Inflammatory macrophage treated with lipopolysaccharide for 1 hour (primary cell): ENCODE measurements around the gene RARRES2.
"Not testable (repeated sequence)": the region's sequence is repeated elsewhere in the genome, so short reads cannot be mapped to it uniquely, and the experiment has no call there.

Experiments used
- DNase-seq, 2 donors: peaks; one replicate each; pipeline ENCODE4 v3.0.0-alpha.2; 2020 to 2022

Gene RARRES2

DNA sequence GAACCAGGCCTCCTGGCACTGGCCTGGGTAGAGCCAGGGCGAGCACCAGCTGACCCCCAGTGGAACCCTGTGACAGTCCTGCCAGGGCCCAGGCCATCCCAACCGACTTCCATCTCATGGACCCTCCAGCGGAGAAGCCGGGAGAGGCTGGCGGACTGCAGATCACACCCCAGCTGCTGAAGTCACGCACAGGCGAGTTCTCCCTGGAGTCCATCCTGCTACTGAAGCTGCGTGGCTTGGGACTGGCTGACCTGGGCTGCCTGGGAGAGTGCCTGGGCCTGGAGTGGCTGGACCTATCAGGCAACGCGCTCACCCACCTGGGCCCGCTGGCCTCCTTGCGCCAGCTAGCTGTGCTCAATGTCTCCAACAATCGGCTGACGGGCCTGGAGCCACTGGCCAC lies 4.7 kb downstream of the RARRES2 start:
- no peak for DNase-seq

DNA sequence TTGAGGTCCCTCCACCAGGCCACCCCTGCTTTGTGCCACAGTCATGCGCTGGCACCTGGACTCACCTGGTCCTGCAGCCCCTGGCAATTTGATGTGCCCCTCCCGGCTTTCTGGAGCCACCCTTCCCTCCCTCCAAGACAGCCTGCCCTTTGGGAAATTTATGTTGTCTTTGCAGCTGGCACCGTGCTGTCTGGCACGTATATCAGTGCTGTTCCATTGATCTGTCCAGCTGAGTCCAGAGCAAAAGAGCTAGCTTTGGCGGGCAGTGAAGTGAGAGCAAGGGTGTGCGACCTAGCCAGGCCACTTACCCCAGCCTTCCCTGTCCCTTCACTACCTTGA lies 5.7 kb downstream of the RARRES2 start:
- no peak for DNase-seq

DNA sequence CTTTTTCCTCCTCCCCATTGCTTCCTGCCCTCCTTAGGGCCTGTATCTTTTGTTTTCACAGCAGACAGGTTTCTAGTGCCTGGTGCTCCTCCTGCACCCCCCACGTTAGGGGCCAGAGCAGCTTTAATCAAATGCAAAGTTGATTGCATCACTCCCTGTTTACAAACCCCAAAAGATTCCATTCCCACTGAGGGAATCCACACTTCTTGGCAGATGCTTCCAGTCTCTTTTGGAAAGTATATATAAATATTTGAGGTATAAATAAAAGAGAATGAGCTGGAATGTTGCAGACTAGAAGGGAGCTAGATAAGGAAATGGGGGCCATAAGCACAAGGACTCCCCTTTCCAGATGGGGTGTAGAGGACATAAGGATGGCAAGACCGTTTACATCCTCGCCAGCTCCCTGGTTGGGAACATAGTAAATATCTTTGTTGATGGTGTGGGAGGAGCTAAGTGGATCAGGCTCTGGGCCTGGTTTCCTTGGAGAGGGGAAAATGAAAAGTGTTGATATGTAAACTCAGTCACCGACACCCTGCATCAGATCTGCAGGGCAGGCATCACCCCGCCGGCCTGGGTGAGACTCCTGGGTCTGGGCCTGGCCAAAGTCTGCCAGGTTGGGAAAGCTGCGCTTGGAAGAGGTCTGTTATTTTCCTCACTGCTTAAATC lies 6.2 kb downstream of the RARRES2 start:
- no peak for DNase-seq

DNA sequence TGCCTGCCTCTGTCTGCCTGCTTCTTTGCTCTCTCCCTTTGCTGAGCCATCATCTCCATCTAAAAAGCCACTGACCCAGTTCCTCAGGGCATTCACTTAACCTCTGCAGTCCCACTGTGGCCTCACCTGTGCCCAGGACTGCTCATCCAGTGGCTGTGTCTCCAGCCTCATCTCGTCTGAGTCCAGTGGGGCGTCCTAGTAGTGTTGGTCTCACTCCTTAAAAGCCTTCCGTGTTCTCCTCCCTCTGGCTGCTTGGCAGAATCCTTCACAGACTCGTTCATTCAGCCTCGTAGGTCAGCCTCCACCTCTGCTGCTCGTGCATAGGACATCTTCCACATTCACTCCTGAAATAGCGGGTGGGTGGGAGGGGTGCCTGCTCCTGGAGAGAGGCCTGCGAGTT lies 7.3 kb downstream of the RARRES2 start:
- DNase-seq = no peak

DNA sequence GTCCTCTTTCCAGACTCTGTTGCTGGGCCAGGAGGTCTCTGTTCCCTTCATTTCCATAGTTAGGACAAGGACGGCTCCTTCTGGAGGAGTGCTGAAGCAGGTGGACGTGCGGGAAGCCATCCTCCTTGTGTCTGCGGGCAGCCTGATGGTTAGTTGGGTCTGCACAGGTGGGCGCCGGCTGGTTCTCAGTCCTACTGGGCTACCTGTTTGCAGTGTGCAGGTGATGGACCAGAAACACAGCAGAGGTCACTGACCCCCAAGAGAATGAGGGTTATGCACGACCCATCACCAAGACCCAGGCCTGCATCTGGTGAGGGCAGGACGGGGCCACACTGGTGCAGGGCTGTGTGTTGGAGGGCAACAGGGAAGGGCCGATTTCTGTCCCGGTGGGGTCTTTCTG lies 7.8 kb downstream of the RARRES2 start:
- no peak for DNase-seq

DNA sequence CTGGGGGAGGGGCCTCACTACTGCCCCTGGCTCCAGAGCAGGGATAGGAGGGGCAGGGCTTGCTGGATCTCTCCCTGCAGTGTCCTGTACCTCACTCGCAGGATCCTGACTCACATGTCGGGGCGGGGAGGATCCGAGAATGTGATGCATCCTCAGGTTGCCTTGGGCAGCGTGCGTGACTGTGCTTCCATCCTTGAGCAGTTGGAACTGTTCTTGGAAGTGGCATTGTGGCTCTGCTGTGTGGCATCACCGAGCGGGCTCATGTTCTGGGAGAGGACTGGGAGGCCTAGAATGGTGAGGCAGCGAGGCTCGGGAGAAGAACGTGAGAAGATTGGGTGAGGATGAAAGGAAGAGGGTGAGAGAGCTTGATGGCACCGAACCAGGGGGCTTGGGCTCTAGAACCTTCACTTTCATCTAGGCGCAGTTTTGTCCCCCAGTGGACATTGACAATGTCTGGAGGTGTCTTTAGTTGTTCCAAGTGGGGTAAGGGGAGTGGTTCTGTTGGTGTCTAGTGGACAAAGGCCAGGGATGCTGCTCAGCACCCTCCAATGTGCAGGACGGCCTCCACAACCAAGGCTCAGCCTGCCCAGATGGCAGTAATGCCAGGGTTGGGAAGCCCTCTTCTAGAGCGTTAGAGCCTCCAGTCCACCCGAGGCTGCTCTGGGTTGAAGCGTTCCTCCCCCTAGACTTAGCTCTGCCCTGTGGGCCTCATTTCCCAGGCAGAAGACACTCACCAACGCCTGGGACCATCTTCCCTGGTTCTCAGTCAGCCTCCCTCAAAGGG lies 8.4 kb downstream of the RARRES2 start:
- no peak for DNase-seq

DNA sequence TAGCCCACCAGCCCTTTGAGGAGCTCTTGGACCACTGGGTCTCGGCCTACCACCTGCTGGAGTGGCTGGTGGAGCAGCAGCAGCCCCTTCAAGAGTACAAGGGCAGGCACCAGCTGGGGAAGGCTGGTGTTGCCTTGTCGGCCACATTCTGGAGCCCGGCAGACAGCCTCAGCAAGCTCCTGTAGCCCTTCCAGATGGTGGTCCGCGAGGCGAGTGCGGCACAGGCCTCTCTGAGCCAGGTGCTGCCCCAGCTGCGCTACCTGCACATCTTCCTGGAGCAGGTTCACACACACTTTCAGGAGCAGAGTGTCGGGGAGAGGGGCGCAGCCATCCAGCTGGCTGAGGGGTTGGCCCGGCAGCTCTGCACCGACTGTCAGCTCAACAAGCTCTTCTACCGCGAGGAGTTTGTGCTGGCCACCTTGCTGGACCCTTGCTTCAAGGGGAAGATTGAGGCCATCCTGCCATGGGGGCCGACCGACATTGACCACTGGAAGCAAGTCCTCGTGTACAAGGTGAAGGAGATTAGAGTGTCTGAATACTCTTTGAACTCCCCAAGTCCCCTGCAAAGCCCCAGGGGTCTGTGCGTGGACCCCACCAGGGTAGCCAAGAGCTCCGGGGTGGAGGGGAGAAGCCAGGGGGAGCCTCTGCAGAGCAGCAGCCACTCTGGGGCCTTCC lies 11.1 kb downstream of the RARRES2 start:
- no peak for DNase-seq

DNA sequence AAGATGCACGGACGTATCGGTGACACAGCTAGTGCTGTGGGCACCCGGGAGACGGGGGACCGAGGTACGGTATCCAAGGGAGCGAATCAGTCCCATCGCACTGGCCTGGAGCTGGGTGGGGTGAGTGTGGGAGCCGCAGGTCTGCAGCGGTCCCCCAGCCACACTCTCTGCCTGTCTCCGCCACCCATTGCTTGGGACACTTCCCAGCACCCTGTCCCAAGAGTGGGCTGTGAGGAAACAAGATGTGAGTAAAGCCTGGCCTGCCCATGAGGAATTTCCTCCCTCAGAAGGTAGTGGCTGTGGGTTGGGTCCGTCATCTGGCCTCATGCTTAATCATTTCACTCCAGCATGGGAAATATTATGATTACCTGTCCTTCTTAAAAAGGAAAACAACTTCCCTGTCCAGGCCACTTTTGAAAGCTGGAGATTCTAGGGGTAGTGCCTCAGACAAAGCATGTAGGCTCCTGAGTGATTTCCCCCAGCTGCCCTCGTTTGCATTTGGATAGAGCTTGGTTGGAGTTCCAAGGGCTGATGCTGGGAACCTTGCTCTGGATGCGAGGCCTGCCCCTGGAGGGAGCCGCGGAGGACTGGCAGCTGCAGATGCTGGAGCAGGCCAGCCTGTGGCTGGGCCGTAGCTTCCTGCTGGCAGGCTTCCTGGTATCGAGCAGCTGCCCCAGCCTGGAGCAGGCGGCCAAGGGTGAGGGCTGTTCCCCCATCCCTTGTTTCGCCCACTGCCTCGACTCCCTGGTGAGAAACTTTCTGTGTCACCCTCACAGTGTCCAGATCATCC lies 11.9 kb downstream of the RARRES2 start:
- DNase-seq = no peak

DNA sequence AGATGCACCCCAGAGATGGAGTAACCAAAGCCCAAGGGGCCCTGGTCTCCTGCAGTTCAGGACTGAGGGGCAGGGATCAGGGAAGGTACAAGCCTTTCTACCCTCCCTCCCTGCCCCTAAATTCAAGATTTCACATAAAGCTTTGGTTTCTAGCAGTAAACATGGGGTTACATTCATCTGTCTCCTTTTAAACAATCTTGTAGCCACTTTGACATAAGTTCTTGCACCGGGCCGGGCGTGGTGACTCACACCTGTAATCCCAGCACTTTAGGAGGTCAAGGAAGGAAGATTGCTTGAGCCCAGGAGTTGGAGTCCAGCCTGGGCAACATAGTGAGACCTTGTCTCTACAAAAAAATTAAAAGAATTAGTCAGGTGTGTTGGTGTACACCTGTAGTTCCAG lies 14.1 kb downstream of the RARRES2 start:
- no peak for DNase-seq

DNA sequence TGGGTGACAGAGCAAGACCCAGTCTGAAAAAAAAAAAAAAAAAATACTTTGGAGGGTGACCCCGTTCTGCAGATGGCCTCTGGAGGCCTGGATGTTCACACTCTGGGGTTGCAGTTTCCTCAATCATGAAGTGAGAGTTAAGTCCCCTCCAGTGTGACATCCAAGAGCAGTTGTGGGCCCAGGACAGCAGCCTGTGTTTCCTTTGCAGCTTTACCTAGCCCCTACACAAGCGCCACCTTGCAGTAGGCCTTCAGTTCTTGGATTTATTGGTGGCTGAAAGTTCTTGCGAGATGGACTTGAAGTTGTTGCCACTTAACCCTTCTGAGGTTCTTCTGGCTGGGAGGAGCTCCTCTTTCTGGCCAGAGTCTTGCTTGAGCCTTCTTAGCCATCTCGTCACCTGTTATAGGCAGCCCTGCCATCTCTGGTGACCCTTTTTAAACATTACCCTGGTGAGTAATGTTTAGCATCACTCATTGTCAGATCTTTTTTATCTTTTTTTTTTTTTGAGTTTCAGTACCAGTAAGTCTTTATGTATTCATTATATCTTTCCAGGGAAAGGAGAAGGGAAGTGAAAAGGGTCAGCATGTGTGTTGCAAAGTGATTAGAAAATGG lies 14.7 kb downstream of the RARRES2 start:
- no peak for DNase-seq

DNA sequence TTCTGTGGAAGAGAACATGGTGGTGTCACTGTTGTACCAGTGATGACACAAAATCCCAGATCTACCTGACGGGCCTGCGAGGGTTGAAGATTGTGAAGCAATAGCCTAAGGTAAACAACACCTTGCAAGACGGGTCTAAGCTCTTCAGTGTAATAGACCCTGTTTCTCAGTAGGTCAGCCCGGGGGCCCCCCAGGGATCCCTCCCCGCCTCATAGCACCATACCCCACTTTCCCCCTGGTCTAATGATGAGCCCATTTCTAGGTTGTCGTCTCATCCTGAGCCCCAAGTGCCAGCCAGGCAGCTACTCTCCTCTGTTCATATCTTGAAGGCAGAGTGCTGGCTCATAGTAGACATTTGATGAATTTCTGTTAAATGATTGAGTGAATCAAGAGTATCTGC lies 15.5 kb downstream of the RARRES2 start:
- DNase-seq = no peak

DNA sequence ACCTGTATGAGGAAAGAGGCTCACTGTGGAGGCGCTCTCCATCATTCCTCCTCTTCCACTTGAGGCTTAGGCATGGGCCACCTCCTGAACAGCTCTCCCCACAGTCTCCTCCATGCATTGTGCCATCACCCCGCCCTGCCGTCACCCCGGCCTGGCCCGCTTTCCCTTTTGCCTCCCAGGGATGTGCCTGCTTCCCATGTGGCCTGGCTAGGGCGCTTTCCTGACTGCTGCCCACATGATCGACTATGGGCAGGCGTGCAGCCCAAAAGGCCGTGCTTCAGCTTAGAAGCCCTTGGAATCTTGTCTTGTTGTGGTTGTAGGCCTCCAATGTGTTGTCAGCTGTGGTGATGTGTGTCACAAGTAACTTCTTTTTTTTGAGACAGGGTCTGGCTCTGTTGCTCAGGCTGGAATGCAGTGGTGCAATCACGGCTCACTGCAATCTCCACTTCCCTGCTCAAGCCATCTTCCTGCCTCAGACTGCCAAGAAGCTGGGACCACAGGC lies 16.3 kb downstream of the RARRES2 start:
- peak; percentile 67 to 78 for DNase-seq

DNA sequence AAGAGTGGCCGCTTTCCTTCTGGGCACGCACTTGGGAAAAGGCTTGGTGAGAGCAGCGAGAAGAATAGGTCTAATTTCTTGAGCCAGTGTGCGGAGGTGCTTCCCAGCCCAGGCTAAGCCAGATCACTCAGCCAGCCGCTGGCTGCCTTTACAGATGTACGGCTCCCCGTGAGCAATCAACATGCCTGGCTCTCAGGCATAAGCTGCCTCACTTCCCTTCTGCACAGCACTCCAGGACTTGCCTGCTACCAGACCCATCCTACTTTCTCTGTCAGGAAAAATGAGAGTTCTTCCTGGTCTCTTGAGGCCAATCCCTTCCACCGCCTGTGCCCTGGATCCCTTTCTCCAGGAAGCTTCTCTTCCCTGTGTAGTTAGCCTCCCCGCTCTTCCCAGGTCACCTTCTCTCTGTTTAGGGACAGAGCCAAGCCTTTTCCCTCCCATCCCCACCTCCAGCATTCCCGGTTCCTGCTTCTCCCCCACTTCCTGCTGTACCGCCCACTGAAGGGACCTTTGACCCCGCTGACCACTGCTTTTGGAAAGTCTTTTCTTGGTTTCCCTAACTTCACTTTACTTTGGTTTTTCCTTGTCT lies 17.0 kb downstream of the RARRES2 start:
- peak in 1 of 2 donors; percentile 10 for DNase-seq

DNA sequence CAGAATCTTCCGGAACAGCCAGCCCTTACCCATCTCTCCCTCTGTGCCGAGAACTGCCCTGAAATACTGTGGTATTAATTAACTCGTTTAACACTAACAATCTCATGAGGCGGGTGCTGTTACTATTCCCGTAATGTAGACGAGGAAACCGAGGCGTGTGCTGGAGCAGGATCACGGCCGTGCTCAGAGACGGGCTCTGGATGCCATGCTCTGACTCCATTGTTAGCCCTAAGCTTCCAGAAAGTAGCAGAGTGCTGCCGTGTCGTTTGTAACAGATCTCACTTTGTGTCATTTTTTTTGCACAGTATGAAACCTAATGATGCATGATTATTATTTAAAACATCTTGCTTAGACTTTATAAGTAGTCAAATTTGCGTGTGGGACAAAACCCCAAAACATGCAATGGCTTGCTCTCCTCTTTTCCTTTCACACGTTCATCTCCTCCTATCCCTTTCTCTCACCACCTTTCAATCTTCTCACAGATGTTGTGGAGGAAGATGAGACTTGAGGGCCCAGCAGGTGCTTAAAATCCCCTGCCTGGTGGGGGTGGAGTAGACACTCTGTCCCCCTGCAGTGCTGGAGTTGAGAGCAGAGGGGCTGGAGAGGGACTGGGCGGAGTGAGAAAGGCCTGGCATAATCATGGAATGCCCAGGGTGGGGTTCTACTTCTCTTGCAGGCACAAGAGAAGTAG lies 17.6 kb downstream of the RARRES2 start:
- DNase-seq = peak in 1 of 2 donors; percentile 17

DNA sequence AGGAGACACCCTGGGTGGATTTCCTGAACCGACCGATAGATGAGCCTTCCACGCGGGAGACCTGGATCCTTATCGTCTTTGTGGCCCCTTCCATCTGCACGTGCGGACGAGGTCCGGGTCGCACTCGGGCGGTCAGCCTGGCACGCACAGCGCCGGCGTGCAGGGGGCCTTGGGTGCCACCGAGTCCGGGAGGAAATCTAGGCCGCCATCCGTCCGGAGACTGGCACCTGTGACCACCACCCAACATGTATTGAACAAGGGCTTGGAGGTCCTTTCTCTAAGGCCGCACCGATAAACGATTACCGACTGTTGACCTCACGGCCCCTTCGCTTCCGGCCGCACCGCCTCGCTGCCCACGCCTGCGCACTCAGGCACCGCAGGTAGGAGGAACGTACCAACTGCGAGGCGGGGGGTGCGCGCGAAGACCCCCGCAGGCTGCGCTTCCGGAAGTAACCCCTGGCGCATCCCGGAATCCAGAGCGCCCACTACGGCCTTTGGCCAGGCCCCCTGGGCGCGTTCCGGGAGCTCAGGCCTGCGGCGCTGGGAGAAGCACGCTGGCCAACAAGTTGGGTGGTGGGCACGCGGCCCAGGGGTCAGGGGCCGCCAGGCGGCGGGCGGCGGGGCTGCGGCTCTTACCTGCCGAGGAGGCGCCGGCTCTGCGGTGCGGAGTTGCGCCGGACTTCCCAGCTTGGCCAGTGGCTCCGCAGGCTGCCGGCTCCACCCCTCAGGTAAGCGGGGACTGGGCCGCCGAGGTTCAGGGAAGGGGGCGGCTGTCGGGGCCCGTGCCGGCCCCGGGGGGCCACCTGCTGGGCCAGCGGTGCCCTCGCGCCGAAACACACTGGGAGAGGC lies 18.4 kb downstream of the RARRES2 start, which contains the start of the genes ACTR3C and LRRC61:
Gene ACTR3C, minus strand, starts transcription at position 713 of the 849 bp plus-strand sequence. CDS start 28,249 bp downstream, outside the sequence.
Gene LRRC61, plus strand, starts transcription at position 523 of the 849 bp plus-strand sequence. CDS start 13,507 bp downstream, outside the sequence.
- no peak for DNase-seq

DNA sequence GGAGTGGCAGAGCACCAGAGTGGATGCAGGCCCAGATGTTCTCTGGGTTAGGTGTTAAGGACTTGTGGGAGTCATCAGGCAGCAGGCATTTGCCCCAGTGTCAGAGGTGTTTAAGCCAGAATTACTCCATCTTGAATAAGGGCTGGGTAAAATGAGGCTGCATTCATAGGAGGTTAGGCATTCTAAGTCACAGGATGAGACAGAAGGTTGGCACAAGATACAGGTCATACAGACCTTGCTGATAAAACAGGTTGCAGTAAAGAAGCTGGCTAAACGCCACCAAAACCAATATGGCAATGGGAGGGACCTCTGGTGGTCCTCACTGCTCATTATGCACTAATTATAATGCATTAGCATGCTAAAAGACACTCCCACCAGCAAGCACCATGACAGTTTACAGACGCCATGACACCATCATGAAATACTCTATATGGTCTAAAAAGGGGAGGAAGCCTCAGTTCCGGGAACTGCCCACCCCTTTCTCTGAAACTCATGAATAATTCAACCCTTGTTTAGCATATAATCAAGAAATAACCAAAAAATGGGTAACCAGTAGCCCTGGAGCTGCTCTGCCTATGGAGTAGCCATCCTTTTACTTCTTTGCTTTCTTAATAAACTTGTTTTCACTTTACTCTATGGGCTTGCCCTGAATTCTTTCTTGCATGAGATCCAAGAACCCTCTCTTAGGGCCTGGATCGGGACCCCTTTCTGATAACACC lies 19.2 kb downstream of the RARRES2 start:
- DNase-seq = peak in 1 of 2 donors; percentile 54

DNA sequence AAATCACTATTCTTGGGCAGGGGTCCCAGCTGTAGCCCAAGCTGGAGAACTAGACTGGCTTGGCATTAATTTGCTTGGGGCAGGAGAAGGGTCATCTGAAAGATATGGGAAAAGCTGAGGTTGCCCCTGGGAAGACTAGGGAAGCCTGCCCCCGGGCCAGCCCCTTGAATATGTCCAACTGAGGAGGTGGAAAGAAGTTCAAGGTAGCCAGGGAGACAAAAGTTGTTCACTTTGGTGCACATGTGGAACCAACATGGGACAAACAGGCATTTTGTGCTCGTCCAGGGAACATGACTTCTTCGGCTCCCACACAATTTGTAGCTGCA lies 19.7 kb downstream of the RARRES2 start:
- no peak for DNase-seq

DNA sequence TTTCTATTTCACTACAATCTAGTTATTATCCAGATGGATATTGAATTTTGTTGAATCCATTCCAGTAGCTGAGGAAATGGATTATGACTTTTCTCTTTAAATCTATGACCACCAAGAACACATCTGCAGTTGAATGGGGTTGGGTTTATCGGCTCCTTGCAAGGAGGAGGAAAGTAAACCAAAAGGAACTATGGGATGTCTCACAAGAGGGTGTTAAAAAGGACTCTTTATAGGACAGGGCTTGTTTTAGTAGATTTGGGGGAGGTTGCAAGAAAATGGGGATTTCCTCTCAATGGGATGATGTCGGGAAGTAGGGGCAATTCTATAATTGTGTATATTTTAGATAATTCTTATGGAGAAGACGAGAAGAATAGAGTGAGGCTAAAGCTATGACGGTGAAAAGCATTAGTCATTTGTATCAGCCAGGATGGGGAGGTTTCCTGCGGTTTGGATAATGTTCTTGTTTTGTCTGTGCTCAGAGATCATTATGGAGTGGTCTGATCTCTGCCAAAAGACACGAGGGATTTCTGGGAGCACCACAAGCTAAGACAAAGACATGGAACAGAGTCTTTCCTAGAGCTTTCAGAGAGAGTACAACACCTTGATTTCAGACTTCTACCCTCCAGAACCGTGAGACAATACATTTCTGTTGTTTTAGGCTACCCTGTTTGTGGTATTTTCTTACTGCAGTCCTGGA lies 23.5 kb downstream of the RARRES2 start:
- DNase-seq = no peak

DNA sequence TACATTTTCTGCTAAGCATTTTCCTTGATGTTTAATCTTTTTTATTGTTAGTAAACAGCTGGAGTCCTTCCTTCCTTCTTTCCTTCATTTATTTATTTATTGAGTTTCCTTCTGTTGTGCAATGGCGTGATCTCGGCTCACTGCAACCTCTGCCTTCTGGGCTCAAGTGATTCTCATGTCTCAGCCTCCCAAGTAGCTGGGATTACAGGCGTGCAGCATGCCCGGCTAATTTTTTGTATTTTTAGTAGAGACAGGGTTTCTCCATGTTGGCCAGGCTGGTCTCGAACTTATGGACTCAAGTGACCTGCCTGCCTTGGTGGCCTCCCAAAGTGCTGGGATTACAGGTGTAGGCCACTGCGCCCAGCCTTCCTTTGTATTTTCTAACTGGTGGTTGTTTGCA lies 24.4 kb downstream of the RARRES2 start:
- not testable (repeated sequence) for DNase-seq
